Endothelial cell of umbilical vein (primary cell): ENCODE data around the gene USP36. TPM values are rescaled to one million over a fixed set of nuclear protein-coding genes. Genes with fewer than 3 reads are reported as not detected.

Experiments
- BruUV-seq: library from RNA; stranded (reverse); fragments of 400-500 nt; replicated peaks from 2 replicates; lab custom pipeline; 2021; lab: Mats Ljungman, UMichigan
- CTCF ChIA-PET: fragments of 300-600, 350-600 bp; sonication (Branson Sonifier 250); formaldehyde crosslinking; loops from one replicate; lab custom pipeline; 2021; ENCODE audit warnings: antibody characterized with exemption, inconsistent platforms; lab: Charles Lee
- POLR2A ChIA-PET: fragments of 300-600, 350-600 bp; sonication (Branson Sonifier 250); formaldehyde crosslinking; loops from one replicate; lab custom pipeline; 2021; ENCODE audit warnings: antibody characterized with exemption, inconsistent platforms; lab: Charles Lee
- DNase-seq: peaks from one replicate; pipeline ENCODE4 v3.0.0-alpha.2; 2011; ENCODE audit warnings: low read depth, low spot score
- FAIRE-seq: peaks from 2 replicates; lab custom pipeline; 2011; peaks lifted over from hg19 to GRCh38; lab: Jason Lieb, UNC
- H2AFZ ChIP-seq: 2 replicates; pipeline ENCODE4 v1.6.0; 2012; ENCODE audit warnings: low read depth, low read length, control low read depth, inconsistent platforms
- H3K27ac ChIP-seq: 2 replicates; pipeline ENCODE4 v1.5.1; 2011; ENCODE audit warnings: low read depth, mild to moderate bottlenecking, control low read depth, low read length, moderate library complexity; ENCODE audit not compliant: insufficient read depth
- H3K27me3 ChIP-seq, 2 experiments: 2 replicates each; pipeline versions ENCODE4 v1.6.0 to v1.6.1; 2011; ENCODE audit warnings: low read length in 2 of 2, mixed read lengths in 1 of 2; ENCODE audit not compliant: control insufficient read depth in 2 of 2, insufficient read depth in 2 of 2
- H3K36me3 ChIP-seq, 2 experiments: 2 replicates in 1 of 2; 3 replicates in 1 of 2; pipeline ENCODE4 v1.5.1; 2011; ENCODE audit warnings: low read length in 2 of 2, mild to moderate bottlenecking in 1 of 2, moderate library complexity in 1 of 2; ENCODE audit not compliant: control insufficient read depth in 2 of 2, insufficient read depth in 2 of 2; ENCODE audit errors: extremely low read depth in 1 of 2
- H3K4me1 ChIP-seq: 3 replicates; pipeline ENCODE4 v1.5.1; 2011; ENCODE audit warnings: mild to moderate bottlenecking, low read length; ENCODE audit not compliant: control insufficient read depth, insufficient read depth; ENCODE audit errors: extremely low read depth
- H3K4me2 ChIP-seq: 2 replicates; pipeline ENCODE4 v1.6.1; 2011; ENCODE audit warnings: low read length, control low read depth, mixed read lengths; ENCODE audit not compliant: insufficient read depth
- H3K4me3 ChIP-seq, 3 experiments: fragments of 200-600 bp in 1 of 3; sonication (generic), shearing (Covaris generic) in 1 of 3; replicated peaks in 1 of 3; 2 replicates each; pipeline ENCODE4 v1.5.1; 2011 to 2016; ENCODE audit warnings: control low read depth in 3 of 3, low read length in 3 of 3, mild to moderate bottlenecking in 2 of 3, inconsistent platforms in 1 of 3, low read depth in 1 of 3, moderate library complexity in 1 of 3; ENCODE audit not compliant: insufficient read depth in 1 of 3
- H3K79me2 ChIP-seq: 2 replicates; pipeline ENCODE4 v1.6.0; 2012; ENCODE audit warnings: low read length, inconsistent platforms; ENCODE audit not compliant: control insufficient read depth, insufficient read depth
- H3K9ac ChIP-seq: replicated peaks from 2 replicates; pipeline ENCODE3; 2011; ENCODE audit warnings: low read length, control low read depth; ENCODE audit not compliant: insufficient read depth; ENCODE audit errors: extremely low read depth
- H3K9me1 ChIP-seq: replicated peaks from 3 replicates; pipeline ENCODE4 v1.6.0; 2011; ENCODE audit warnings: mild to moderate bottlenecking, low read length; ENCODE audit not compliant: control insufficient read depth, insufficient read depth; ENCODE audit errors: extremely low read depth
- H3K9me3 ChIP-seq: replicated peaks from 2 replicates; pipeline ENCODE4 v1.5.1; 2012; ENCODE audit warnings: low read length, inconsistent platforms; ENCODE audit not compliant: control insufficient read depth, insufficient read depth
- H4K20me1 ChIP-seq: replicated peaks from 2 replicates; pipeline ENCODE3; 2011; ENCODE audit warnings: mild to moderate bottlenecking, low read length; ENCODE audit not compliant: control insufficient read depth, insufficient read depth; ENCODE audit errors: extremely low read depth
- CTCF ChIP-seq, 2 donors: IDR thresholded peaks; 1 replicate in 1 of 2; 2 replicates in 1 of 2; pipeline ENCODE4 v1.5.1; 2011; ENCODE audit warnings: low read length in 2 of 2, mild to moderate bottlenecking in 2 of 2, moderate library complexity in 2 of 2, control low read depth in 1 of 2, inconsistent platforms in 1 of 2, low read depth in 1 of 2; ENCODE audit not compliant: insufficient read depth in 1 of 2; ENCODE audit errors: extremely low read depth in 1 of 2
- EZH2 ChIP-seq: IDR thresholded peaks from 2 replicates; pipeline ENCODE4 v1.6.1; 2012; ENCODE audit warnings: borderline replicate concordance, low read depth, mild to moderate bottlenecking, moderate library complexity, low read length, inconsistent platforms; ENCODE audit not compliant: severe bottlenecking
- FOS ChIP-seq: IDR thresholded peaks from 2 replicates; pipeline ENCODE4 v1.6.1; 2011; ENCODE audit warnings: mild to moderate bottlenecking, low read length, moderate library complexity, borderline replicate concordance; ENCODE audit not compliant: insufficient read depth
- GATA2 ChIP-seq: IDR thresholded peaks from 2 replicates; pipeline ENCODE4 v1.7.0; 2011; ENCODE audit warnings: low read depth, mild to moderate bottlenecking, moderate library complexity, mixed read lengths, low read length; ENCODE audit not compliant: insufficient read length, insufficient read depth
- JUN ChIP-seq: IDR thresholded peaks from 2 replicates; pipeline ENCODE4 v1.6.1; 2011; ENCODE audit warnings: borderline replicate concordance, low read depth; ENCODE audit not compliant: insufficient read length, insufficient read depth
- MYC ChIP-seq: IDR thresholded peaks from one replicate; pipeline ENCODE4 v1.6.1; 2011; ENCODE audit warnings: mild to moderate bottlenecking, low read depth, low read length
- POLR2A ChIP-seq: IDR thresholded peaks from 2 replicates; pipeline ENCODE4 v1.6.1; 2012; ENCODE audit warnings: low read depth, mild to moderate bottlenecking, control low read depth, low read length
- POLR2AphosphoS5 ChIP-seq: IDR thresholded peaks from 2 replicates; pipeline ENCODE4 v1.6.1; 2012; ENCODE audit warnings: low read depth, mild to moderate bottlenecking, control low read depth, low read length, moderate library complexity; ENCODE audit not compliant: insufficient read depth
- dilution Hi-C: fragments of 300-500 bp; cut with MboI; formaldehyde crosslinking; loops from one replicate; pipeline ENCODE4 v1.15.0; 2019; ENCODE audit warnings: low sequenced_read_pairs; ENCODE audit not compliant: extremely low pct_ligation_motif_present
- intact Hi-C: fragments of 100-400 bp; cut with micrococcal nuclease; formaldehyde crosslinking; loops from one replicate; pipeline ENCODE4 v1.10.0; 2022
- polyA plus RNA-seq, 4 experiments: library from polyadenylated mRNA; depleted of rRNA in 3 of 4; stranded (reverse) in 3 of 4; unstranded in 1 of 4; fragments of >200 nt; gene quantifications; 2 replicates each; pipeline versions ENCODE4 v1.2.1 to v1.2.3, GENCODE V29; 2011 to 2012; ENCODE audit warnings: missing spikeins in 1 of 4
- total RNA-seq: library from RNA; stranded (reverse); gene quantifications from 2 replicates; pipeline ENCODE4 v1.2.3, GENCODE V29; 2021
- TF ChIP-seq, protein P1 (sequence below): IDR thresholded peaks from 2 replicates; pipeline ENCODE4 v1.6.1; 2011; ENCODE audit not compliant: insufficient read depth, insufficient read length

Gene USP36
- total and polyA plus RNA-seq, 2 donors (not counting 3 experiments of a cell fraction or from before 2014, with no cell fraction given): 29.8 to 46.6 TPM

DNA sequence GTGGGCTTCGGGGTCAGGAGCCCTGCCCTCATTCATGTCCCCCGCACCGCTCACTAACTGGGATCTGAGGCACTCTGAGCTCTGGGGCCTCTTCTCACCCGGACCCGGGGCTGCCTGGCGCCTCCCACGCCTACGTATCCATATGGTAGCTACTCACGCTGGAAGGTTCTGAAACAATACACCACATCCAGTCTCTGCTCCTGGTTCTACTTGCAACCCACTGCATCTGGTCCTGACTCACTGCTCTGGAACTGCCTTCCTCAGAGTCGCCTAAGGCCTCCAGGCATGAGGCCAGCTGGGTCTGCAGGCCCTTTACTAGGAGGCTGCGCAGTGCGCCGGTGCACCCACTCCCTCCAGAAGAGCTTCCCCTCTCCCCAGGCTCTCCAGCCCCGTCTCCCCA, 18.1 kb downstream of the USP36 start:
- TF ChIP-seq, protein P1, sequence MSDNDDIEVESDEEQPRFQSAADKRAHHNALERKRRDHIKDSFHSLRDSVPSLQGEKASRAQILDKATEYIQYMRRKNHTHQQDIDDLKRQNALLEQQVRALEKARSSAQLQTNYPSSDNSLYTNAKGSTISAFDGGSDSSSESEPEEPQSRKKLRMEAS: no peak
- no peak for TF ChIP-seq POLR2AphosphoS5
- no peak for TF ChIP-seq POLR2A
- no peak for TF ChIP-seq JUN
- no peak for TF ChIP-seq FOS
- TF ChIP-seq EZH2: no peak
- no peak for TF ChIP-seq MYC
- no peak for TF ChIP-seq CTCF (IDR thresholded peaks at IDR 0.05; ENCODE audit: extremely low read depth in 1 of 2, insufficient read depth in 1 of 2, low read depth in 1 of 2, low read length in 2 of 2)
- no peak for TF ChIP-seq GATA2
- no peak overlapping the region for H3K9ac ChIP-seq
- dilution Hi-C loops: no loop called here
- H3K36me3 ChIP-seq: peaks cover 18 to 40% of the 10 kb centered on the region in 2 experiments
- H3K9me1 ChIP-seq: no peaks in the 10 kb centered on the region
- no peak overlapping the region for H3K27ac ChIP-seq
- H3K27me3 ChIP-seq: no peaks in the 10 kb centered on the region
- no TSS peak for BruUV-seq
- intact Hi-C loops: no loop called here
- H3K4me1 ChIP-seq: peaks cover 23% of the 10 kb centered on the region
- DNase-seq (no peak), FAIRE-seq (no peak)
- H3K4me3 ChIP-seq: no peak overlapping the region
- H3K4me2 ChIP-seq: no peak overlapping the region
- ChIA-PET POLR2A (interaction anchor here (2.0 kb wide), 1 partner anchor 18 kb away, joined by 5 read pairs; no protein-coding TSS in a partner anchor), CTCF (no interaction called here)
- peaks cover 4% of the 10 kb centered on the region for H3K79me2 ChIP-seq
- H3K9me3 ChIP-seq: no peaks in the 10 kb centered on the region
- no peaks in the 10 kb centered on the region for H4K20me1 ChIP-seq
- H2AFZ ChIP-seq: no peak overlapping the region
